ENCODE data around the gene RAMACL.

Gene RAMACL

GRCh38 chr6:166608774-166609173 lies 22.3 kb upstream of the RAMACL start (continued):
- TF ChIP-seq ZNF366 (tag by site-specific recombination; conservative IDR thresholded peaks at IDR 0.05) (no peak), ZNF202 (tag by site-specific recombination; IDR thresholded peaks at IDR 0.05; ENCODE audit: borderline replicate concordance) (no peak), ZNF211 (tag by site-specific recombination; IDR thresholded peaks at IDR 0.05; ENCODE audit: low read depth) (no peak), ZBTB8A (tag by site-specific recombination; IDR thresholded peaks at IDR 0.05) (no peak)

GRCh38 chr6:166605752-166606151 lies 19.3 kb upstream of the RAMACL start:
- TF ChIP-seq ZNF664 (tag by site-specific recombination; IDR thresholded peaks at IDR 0.05) (no peak), ZBTB26 (tag by site-specific recombination; optimal IDR thresholded peaks at IDR 0.05) (no peak), ZNF747 (tag by site-specific recombination; IDR thresholded peaks at IDR 0.05) (no peak), ZNF37A (tag by site-specific recombination; IDR thresholded peaks at IDR 0.05) (no peak), ZNF623 (tag by site-specific recombination; IDR thresholded peaks at IDR 0.05) (no peak), ZFP37 (tag by site-specific recombination; IDR thresholded peaks at IDR 0.05) (no peak), SP7 (tag by site-specific recombination; IDR thresholded peaks at IDR 0.05) (no peak), ZFP69B (tag by site-specific recombination; IDR thresholded peaks at IDR 0.05) (no peak), REPIN1 (tag by site-specific recombination; IDR thresholded peaks at IDR 0.05; ENCODE audit: low read depth) (no peak), ZNF202 (tag by site-specific recombination; IDR thresholded peaks at IDR 0.05; ENCODE audit: borderline replicate concordance) (no peak), ZNF184 (tag by site-specific recombination; IDR thresholded peaks at IDR 0.05) (no peak), HOXA7 (CRISPR knock-in tag; IDR thresholded peaks at IDR 0.05; ENCODE audit: borderline replicate concordance) (no peak), ZNF596 (tag by site-specific recombination; IDR thresholded peaks at IDR 0.05) (no peak), ZNF660 (tag by site-specific recombination; IDR thresholded peaks at IDR 0.05) (no peak), ZFP3 (tag by site-specific recombination; IDR thresholded peaks at IDR 0.05; ENCODE audit: low read depth) (no peak), ZNF2 (tag by site-specific recombination; IDR thresholded peaks at IDR 0.05) (no peak)
- ChIA-PET POLR2A (no interaction called here), CTCF (no interaction called here)
- Histone ChIP-seq H3K27ac (ENCODE audit: extremely low read depth, low read depth, low read length) (no peak overlapping the region), H3K4me3 (ENCODE audit: low read depth, low read length) (no peak overlapping the region), H3K36me3 (ENCODE audit: control insufficient read depth in 2 of 2, insufficient read depth in 1 of 2, low read length in 2 of 2) (no peaks in the 10 kb centered on the region), H3K9me3 (ENCODE audit: control insufficient read depth, insufficient read depth, low read depth, low read length) (no peaks in the 10 kb centered on the region), H3K4me1 (ENCODE audit: control insufficient read depth, insufficient read depth, low read length) (no peaks in the 10 kb centered on the region)

- ChIA-PET POLR2A (no interaction called here), CTCF (interaction anchor here (0.5 kb wide), 1 partner anchor 17 kb away, joined by 4 read pairs; no protein-coding TSS in a partner anchor)
- Histone ChIP-seq H3K9me3 (ENCODE audit: control insufficient read depth, insufficient read depth, low read depth, low read length) (no peaks in the 10 kb centered on the region), H3K4me1 (ENCODE audit: control insufficient read depth, insufficient read depth, low read length) (no peaks in the 10 kb centered on the region), H3K4me3 (ENCODE audit: low read depth, low read length) (no peak overlapping the region), H3K27ac (ENCODE audit: extremely low read depth, low read depth, low read length) (no peak overlapping the region), H3K36me3 (ENCODE audit: control insufficient read depth in 2 of 2, insufficient read depth in 1 of 2, low read length in 2 of 2) (no peaks in the 10 kb centered on the region)
- no peak for TF ChIP-seq ZNF404 (tag by site-specific recombination; IDR thresholded peaks at IDR 0.05)
- no peak for TF ChIP-seq ZFP41 (tag by site-specific recombination; IDR thresholded peaks at IDR 0.05; ENCODE audit: borderline replicate concordance)
- TF ChIP-seq REST (tag by site-specific recombination; IDR thresholded peaks at IDR 0.05) = no peak
- no peak for TF ChIP-seq ZEB2 (tag by site-specific recombination; IDR thresholded peaks at IDR 0.05)
- no peak for TF ChIP-seq SCRT2 (tag by site-specific recombination; IDR thresholded peaks at IDR 0.05)
- TF ChIP-seq ZNF660 (tag by site-specific recombination; IDR thresholded peaks at IDR 0.05) = no peak
- no peak for TF ChIP-seq HOXD13 (CRISPR knock-in tag; IDR thresholded peaks at IDR 0.05; ENCODE audit: borderline replicate concordance)
- TF ChIP-seq EGR2 (tag by site-specific recombination; IDR thresholded peaks at IDR 0.05; ENCODE audit: low read depth) = no peak
Observed at GRCh38 chr6:166604911-166605310, 18.4 kb upstream of the RAMACL start.
